MCF 10A (cell line): ENCODE measurements around the gene EHBP1L1. TPM values are rescaled to one million over a fixed set of nuclear protein-coding genes. Genes with fewer than 3 reads are reported as not detected.
"Not testable (repeated sequence)": the region's sequence is repeated elsewhere in the genome, so short reads cannot be mapped to it uniquely, and the experiment has no call there.

Experiments
- BruUV-seq: library from RNA; stranded (reverse); fragments of 400-500 nt; replicated peaks from 2 replicates; lab custom pipeline; 2021; lab: Mats Ljungman, UMichigan
- CTCF ChIA-PET: fragments of 300-600 bp; sonication (Branson Sonifier 250); formaldehyde crosslinking; extraction: SDS; loops from one replicate; lab custom pipeline; 2021; ENCODE audit warnings: antibody characterized with exemption, inconsistent platforms; lab: Yijun Ruan, JAX
- POLR2A ChIA-PET: fragments of 300-600, 350-650 bp; sonication (Branson Sonifier 250); formaldehyde crosslinking; extraction: SDS; loops from one replicate; lab custom pipeline; 2020; ENCODE audit warnings: antibody characterized with exemption, inconsistent platforms; lab: Yijun Ruan, JAX
- DNase-seq: peaks from one replicate; pipeline ENCODE4 v3.0.0-alpha.2; 2018; ENCODE audit not compliant: unreplicated experiment
- H3K27ac Mint-ChIP-seq: one replicate; pipeline ENCODE4 v1.8.0; 2022; ENCODE audit warnings: mild to moderate bottlenecking, low read depth, mixed read lengths; ENCODE audit not compliant: unreplicated experiment
- H3K27me3 Mint-ChIP-seq: one replicate; pipeline ENCODE4 v1.8.0; 2022; ENCODE audit warnings: mixed read lengths; ENCODE audit not compliant: insufficient read depth, unreplicated experiment
- H3K36me3 Mint-ChIP-seq: one replicate; pipeline ENCODE4 v1.8.0; 2022; ENCODE audit warnings: mild to moderate bottlenecking, moderate library complexity, mixed read lengths; ENCODE audit not compliant: insufficient read depth, unreplicated experiment
- H3K4me1 Mint-ChIP-seq: one replicate; pipeline ENCODE4 v1.8.0; 2022; ENCODE audit warnings: mixed read lengths; ENCODE audit not compliant: insufficient read depth, unreplicated experiment
- H3K4me3 Mint-ChIP-seq: one replicate; pipeline ENCODE4 v1.8.0; 2022; ENCODE audit warnings: mild to moderate bottlenecking, moderate library complexity, mixed read lengths; ENCODE audit not compliant: unreplicated experiment
- H3K9me3 Mint-ChIP-seq: one replicate; pipeline ENCODE4 v1.8.0; 2022; ENCODE audit warnings: mixed read lengths; ENCODE audit not compliant: unreplicated experiment
- intact Hi-C: fragments of 100-400 bp; cut with micrococcal nuclease; formaldehyde crosslinking; loops from 2 replicates; pipeline ENCODE4 v1.14.1; 2022
- total RNA-seq: library from RNA; stranded (reverse); gene quantifications from 2 replicates; pipeline ENCODE4 v1.2.3, GENCODE V29; 2022
- TF ChIP-seq, protein P1 (sequence below): fragments of 200-600 bp; IDR thresholded peaks from one replicate; pipeline ENCODE4 v1.8.0; 2022; ENCODE audit warnings: antibody characterized with exemption, mild to moderate bottlenecking; ENCODE audit not compliant: unreplicated experiment

Gene EHBP1L1
- total RNA-seq, 1 experiment from 2014 or later = 31.3 TPM

DNA sequence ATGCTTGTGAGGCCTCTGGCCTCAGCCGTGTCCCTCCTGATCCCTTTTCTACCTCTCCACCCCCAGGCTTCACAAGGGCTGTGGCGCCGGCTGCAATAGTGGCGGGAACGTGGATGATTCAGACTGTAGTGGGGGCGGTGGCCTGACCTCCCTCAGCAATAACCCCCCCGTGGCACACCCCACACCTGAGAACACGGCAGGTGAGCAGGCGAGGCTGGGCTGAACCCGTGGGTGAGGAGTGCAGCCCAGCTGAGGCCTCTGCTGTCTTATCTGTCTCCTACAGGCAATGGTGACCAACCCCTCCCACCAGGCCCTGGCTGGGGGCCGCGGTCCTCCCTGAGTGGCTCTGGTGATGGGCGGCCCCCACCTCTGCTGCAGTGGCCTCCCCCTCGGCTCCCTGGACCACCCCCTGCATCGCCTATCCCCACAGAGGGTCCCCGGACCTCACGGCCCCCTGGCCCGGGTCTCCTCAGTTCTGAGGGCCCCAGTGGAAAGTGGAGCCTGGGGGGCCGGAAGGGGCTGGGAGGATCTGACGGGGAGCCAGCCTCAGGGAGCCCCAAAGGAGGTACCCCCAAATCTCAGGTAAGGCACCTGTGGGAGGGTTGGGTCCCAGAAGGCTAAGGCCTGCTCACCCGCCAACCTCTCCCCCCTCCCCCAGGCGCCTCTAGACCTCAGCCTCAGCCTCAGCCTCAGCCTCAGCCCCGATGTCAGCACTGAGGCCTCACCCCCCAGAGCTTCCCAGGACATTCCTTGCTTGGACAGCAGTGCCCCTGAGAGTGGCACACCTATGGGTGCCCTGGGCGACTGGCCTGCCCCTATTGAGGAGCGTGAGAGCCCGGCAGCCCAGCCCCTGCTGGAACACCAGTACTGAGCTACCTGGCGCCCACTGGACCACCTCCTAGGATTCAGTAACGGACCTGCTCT is 60.5 kb downstream of the EHBP1L1 start:
- ChIA-PET POLR2A (interaction anchor here (1.6 to 2.5 kb wide), 3 partner anchors 14 to 21 kb away, joined by 4 to 12 read pairs (median 9); partner anchors contain the start of gene PCNX3), CTCF (interaction anchor here (0.6 to 0.7 kb wide), 2 partner anchors 88 to 361 kb away, joined by 3 read pairs; no protein-coding TSS in a partner anchor)
- no TSS peak for BruUV-seq
- Mint-ChIP-seq H3K27ac (no peak overlapping the region), H3K4me1 (peaks cover 6% of the 10 kb centered on the region), H3K36me3 (peaks cover 45% of the 10 kb centered on the region), H3K9me3 (no peaks in the 10 kb centered on the region), H3K27me3 (no peaks in the 10 kb centered on the region), H3K4me3 (no peak overlapping the region)
- DNase-seq = no peak
- TF ChIP-seq, protein P1, sequence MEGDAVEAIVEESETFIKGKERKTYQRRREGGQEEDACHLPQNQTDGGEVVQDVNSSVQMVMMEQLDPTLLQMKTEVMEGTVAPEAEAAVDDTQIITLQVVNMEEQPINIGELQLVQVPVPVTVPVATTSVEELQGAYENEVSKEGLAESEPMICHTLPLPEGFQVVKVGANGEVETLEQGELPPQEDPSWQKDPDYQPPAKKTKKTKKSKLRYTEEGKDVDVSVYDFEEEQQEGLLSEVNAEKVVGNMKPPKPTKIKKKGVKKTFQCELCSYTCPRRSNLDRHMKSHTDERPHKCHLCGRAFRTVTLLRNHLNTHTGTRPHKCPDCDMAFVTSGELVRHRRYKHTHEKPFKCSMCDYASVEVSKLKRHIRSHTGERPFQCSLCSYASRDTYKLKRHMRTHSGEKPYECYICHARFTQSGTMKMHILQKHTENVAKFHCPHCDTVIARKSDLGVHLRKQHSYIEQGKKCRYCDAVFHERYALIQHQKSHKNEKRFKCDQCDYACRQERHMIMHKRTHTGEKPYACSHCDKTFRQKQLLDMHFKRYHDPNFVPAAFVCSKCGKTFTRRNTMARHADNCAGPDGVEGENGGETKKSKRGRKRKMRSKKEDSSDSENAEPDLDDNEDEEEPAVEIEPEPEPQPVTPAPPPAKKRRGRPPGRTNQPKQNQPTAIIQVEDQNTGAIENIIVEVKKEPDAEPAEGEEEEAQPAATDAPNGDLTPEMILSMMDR = no peak
- intact Hi-C loops = no loop called here

DNA sequence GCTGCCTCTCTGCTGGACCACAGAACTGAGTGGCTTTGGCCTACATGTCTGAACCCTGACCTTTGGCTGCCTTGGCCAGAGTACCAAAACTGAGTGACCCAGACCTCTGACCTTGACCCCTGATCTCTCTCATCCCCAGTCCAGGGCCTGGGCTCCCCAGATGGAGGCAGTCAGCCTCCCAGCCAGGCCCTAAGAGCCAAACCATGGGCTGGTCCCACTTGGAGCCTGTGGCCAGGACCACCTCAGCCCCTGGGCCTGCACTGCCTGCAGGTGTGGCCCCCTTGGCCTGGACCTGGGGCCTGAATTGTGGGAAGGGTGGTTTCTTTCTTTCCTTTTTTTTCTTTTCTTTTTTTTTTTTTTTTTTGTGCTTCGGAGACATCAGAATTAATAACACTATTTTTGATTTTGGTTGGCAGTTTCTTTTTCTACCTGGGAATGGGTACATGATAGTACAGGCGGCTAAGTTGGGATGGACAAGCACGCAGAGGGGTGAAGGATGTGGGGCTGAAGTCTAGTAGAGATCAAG is 61.2 kb downstream of the EHBP1L1 start:
- H3K4me1 Mint-ChIP-seq = peaks cover 6% of the 10 kb centered on the region
- POLR2A ChIA-PET = interaction anchor here (1.2 to 2.5 kb wide), 5 partner anchors 13 to 64 kb away, joined by 3 to 12 read pairs (median 7); partner anchors contain the start of genes PCNX3 and RELA
- DNase-seq = no peak
- intact Hi-C loops = no loop called here
- peaks cover 45% of the 10 kb centered on the region for H3K36me3 Mint-ChIP-seq
- H3K27me3 Mint-ChIP-seq = no peaks in the 10 kb centered on the region
- no peaks in the 10 kb centered on the region for H3K9me3 Mint-ChIP-seq
- peak overlapping the region; percentile 71 for H3K4me3 Mint-ChIP-seq
- CTCF ChIA-PET = interaction anchor here (0.6 kb wide), 2 partner anchors 68 to 89 kb away, joined by 3 read pairs; no protein-coding TSS in a partner anchor
- no peak overlapping the region for H3K27ac Mint-ChIP-seq
- TF ChIP-seq, protein P1 = no peak
- BruUV-seq = no TSS peak

DNA sequence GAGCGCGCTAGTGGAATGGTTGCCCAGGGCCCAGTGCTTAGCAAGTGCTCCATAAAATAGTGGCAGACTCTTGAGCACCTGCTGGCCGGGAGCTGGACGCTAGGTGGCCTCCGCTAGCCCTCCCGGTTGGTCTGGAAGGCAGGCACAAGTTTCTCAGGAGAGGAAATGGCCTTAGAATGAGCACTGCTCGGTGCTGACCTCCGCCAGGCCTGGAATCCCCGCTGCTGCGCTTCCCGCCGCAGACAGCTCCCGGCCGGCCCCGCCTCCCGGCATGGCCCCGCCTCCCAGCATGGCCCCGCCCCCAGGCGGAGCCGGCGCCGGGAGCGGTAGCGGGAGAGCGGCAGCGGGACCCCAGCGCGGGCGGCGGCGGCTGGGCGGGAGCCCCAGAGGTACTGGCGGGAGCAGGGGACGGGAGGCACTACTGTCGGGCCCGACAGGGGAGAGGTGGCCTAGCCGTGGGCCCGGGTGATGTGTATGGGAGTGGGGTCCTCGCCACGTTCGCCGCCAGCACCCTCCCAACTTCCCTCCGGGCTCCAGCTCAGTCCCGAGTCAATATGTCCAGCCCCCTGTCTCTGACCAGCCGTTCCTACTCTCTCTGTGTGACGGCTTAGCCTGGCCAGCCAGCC is 62.1 kb downstream of the EHBP1L1 start, which contains the start of gene SIPA1:
TSS of gene SIPA1 (plus strand) at position 308 of the 626 bp plus-strand sequence. CDS start 2,821 bp downstream, outside the sequence.
- POLR2A ChIA-PET = interaction anchor here (1.1 to 2.5 kb wide), 5 partner anchors 12 to 65 kb away, joined by 3 to 12 read pairs (median 7); partner anchors contain the start of gene RELA
- H3K27ac Mint-ChIP-seq = no peak within 1 kb of the TSS

DNA sequence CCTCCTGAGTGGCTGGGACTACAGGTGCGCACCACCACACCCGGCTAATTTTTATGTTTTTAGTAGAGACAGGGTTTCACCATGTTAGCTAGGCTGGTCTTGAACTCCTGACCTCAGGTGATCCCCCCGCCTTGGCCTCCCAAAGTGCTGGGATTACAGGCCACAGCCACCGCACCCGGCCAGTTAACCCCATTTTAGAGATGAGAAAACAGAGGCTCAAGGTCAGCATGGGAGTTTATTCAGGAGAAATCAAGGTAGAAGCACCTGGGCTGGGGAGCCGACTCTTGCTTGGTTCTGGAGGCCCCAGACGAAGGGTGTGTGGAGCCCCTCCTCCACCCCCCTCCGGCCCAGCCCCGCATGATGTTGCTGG is 63.4 kb downstream of the EHBP1L1 start:
- ChIA-PET POLR2A (interaction anchor here (1.0 to 2.5 kb wide), 4 partner anchors 9 to 24 kb away, joined by 3 to 9 read pairs (median 6); partner anchors contain the start of gene PCNX3), CTCF (interaction anchor here (0.7 kb wide), 1 partner anchor 189 kb away, joined by 3 read pairs; no protein-coding TSS in a partner anchor)
- Mint-ChIP-seq H3K36me3 (peaks cover 30% of the 10 kb centered on the region), H3K4me1 (peaks cover 12% of the 10 kb centered on the region), H3K4me3 (peak overlapping the region; percentile 71)
- H3K27me3 Mint-ChIP-seq, DNase-seq, H3K27ac Mint-ChIP-seq, intact Hi-C loops, BruUV-seq, H3K9me3 Mint-ChIP-seq: not testable (repeated sequence)

More for the DNA sequence above, 62.1 kb downstream of the EHBP1L1 start, which contains the start of gene SIPA1:
- H3K27me3 Mint-ChIP-seq = no peaks in the 10 kb centered on the region
- no TSS peak for BruUV-seq
- DNase-seq = peak; percentile 75
- peak within 1 kb of the TSS; percentile 71 for H3K4me3 Mint-ChIP-seq
- H3K36me3 Mint-ChIP-seq = peaks cover 39% of the 10 kb centered on the region
- peaks cover 6% of the 10 kb centered on the region for H3K4me1 Mint-ChIP-seq
- intact Hi-C loops = no loop called here
- TF ChIP-seq, protein P1 = peak; percentile 20
- CTCF ChIA-PET = interaction anchor here (0.6 to 0.8 kb wide), 3 partner anchors 21 to 713 kb away, joined by 3 to 4 read pairs (median 3); no protein-coding TSS in a partner anchor
- H3K9me3 Mint-ChIP-seq = no peaks in the 10 kb centered on the region
